ENCODE data around the gene GEN1. TPM values are rescaled to one million over a fixed set of nuclear protein-coding genes. Genes with fewer than 3 reads are reported as not detected.

The GEN1 gene
- total RNA-seq, 1 experiment from 2014 or later = 30.8 TPM

GRCh38 chr2:17752892-17753802 is 791 bp upstream of the GEN1 start:
- DNase-seq (ENCODE audit: low read depth) = peak; percentile 28

DNA sequence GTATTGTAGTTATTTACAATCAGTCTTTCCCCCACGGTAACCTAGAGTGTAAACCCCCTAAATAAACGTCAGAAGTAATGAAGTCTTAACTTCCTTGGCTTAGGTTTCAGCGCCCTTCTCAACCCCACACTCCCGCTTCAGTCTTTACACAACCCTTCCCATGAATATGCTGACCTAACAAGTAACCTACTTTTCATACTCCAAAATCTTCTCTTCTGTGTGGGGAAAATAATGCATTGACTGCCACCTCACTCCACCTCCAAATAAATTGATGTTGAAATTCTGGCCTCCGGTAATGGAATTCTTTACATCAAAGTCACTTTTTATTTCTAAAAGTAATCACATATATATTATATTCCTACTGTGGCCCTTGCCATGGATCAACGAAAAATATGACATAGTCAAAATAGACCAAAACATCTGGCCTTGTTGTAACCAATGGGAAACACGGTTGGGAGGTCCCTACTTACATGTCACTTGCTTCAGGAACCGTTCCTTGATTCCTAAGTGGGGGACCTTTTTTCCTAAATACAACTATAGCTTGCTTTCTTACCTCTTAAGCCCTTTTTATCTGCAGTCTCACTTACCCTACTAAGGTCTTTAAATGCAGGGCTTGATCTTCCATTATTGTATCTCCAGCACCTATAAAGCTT is 961 bp downstream of the GEN1 start:
- DNase-seq (ENCODE audit: low read depth) = no peak

- peak; percentile 67 for DNase-seq (ENCODE audit: low read depth)
Measured at GRCh38 chr2:17756668-17757067, 2.7 kb downstream of the GEN1 start.

DNA sequence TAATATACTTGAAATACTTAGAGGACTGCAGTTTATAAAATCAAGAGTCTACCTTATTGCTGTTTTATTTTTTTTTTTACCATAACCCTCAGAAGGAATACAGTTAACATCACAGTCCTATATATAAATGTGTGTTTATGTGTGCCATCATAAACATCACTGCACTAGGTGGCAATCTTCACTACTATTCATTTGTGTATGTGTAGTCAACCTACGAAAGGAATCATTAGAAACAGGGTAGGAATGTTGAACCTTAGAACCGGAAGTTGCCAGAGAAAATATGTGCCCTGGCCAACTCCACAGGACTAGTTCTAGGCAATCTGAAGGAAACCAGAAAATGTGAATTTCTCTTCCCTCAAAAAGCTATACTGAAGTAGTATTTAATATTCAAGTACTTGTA is 3.4 kb downstream of the GEN1 start:
- DNase-seq (ENCODE audit: low read depth) = peak; percentile 62

DNA sequence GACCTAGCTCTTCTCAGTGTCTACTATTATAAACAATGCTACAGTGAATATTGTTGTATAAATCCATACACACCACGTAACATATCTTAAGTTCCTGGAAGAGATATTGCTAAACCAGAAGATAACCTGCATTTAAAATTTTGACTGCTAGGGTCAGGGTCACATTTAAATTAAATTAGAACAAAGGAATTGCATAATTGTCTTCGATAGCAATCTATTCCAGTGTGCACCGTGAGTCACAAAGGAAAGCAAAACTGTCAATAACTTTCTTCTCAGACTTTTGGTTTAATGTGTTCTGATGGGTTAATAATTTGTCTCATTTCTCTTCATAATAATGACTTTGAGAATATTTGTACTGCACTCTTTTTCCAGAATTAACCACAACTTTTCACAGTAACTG is 4.2 kb downstream of the GEN1 start:
- no peak for DNase-seq (ENCODE audit: low read depth)

- DNase-seq (ENCODE audit: low read depth) = peak; percentile 49
Measured at GRCh38 chr2:17759805-17760204, 5.9 kb downstream of the GEN1 start.

DNA sequence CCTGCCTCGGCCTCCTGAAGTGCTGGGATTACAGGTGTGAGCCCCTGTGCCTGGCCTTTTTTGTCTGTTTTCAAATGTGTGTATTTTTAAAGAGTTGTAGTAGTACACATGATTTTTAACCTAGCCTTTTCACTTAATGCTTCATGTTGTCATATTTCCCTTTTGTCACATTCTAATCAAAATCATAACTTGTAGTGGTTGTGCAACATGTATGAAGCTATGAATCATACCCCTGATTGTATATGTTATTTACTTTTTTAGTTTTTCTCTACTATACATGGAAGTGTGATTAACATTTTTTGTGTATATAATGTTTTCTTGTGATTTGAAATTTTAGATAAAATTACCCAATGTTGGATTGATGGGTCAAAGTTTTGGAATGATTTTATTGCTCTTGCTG is 8.5 kb downstream of the GEN1 start:
- DNase-seq (ENCODE audit: low read depth) = no peak

DNA sequence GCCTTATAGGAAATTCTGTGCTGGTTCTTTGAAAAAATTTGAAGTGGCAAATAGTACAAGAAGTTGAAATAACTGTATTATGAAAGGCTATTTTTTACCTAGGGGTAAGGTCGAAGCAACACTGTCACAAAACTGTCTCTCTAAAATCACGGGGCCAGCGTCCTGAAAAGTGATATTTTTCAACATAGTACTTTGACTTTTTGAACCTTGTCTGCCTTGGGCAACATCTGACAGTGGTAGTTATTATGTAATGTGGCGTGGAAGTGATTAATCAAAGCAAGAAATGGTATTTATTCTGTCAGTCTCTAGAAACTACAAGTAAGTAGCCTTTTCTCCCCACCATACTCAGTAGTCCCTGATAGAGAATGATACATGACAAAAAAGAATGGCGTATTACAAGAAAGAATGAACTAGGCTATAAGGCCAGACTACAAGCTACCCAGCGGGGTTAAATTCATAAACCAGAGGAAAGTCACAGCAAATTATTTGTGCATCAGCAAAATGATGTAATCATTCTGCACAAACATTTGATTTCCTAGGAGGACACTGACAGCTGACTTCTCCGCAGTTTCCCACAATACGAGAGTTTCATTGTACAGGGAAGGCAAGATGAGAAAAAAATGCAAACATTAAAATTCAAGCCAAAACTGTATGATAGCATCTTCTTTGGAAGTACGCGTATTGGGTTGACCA is 9.8 kb downstream of the GEN1 start:
- no peak for DNase-seq (ENCODE audit: low read depth)

GRCh38 chr2:17765398-17765797 is 11.5 kb downstream of the GEN1 start:
- DNase-seq (ENCODE audit: low read depth) = no peak

- no peak for DNase-seq (ENCODE audit: low read depth)
Measured at GRCh38 chr2:17768894-17769293, 15.0 kb downstream of the GEN1 start.

DNA sequence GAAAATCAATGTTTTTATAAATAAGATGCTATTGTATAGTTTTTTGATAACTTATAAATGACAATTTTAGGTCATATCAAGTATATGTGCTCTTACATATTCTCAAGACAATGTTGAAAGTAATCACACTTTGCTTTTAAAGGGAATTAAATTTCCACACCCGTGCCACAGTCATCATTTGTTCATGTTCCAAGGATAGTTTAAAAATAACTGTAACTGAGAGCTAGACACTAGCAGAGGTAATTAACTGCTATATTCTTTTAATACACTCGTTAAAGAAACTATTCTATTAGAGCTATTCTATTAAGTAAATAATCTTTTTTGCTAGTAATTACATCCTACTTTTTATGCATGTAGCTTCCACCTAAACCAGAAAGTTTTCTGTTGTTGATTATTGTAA is 18.0 kb downstream of the GEN1 start:
- no peak for DNase-seq (ENCODE audit: low read depth)

DNA sequence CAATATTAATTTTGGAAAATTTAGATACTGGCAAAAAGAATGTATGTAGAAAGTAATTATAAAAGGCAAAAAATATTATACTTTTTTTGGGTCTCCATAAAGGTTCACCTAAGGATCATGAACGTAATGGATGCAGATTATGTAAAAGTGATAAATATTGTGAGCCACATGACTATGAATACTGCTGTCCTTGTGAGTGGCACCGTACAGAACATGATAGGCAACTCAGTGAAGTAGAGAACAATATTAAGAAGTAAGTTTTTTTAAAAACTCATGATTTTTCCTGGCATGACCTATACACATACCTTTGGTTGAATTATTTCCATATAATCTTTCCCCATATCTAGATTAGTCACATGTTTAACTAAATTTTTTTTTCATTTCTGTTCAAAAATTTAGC is 18.6 kb downstream of the GEN1 start:
- no peak for DNase-seq (ENCODE audit: low read depth)

- no peak for DNase-seq (ENCODE audit: low read depth)
Measured at GRCh38 chr2:17780546-17780945, 26.6 kb downstream of the GEN1 start.

- DNase-seq (ENCODE audit: low read depth) = no peak
Measured at GRCh38 chr2:17781482-17781881, 27.5 kb downstream of the GEN1 start.

DNA sequence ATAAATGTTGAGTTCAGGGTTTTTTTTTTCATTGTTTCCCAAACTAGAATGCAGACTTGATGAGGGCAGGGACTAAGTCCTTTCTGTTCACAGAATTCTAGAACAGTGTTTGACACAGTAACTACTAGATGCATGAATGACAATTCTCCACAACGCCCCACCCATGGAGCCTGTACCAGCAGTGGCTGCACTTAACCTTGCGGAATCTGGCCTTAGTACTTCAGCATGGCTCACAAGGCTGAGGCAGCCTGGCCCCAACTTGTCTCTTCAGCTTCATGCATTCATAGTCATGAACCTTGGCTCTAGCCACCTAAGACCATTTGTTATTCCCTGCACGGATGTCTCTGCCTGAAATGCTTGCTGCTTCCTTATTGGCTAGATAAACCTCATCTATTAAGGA is 32.8 kb downstream of the GEN1 start:
- no peak for DNase-seq (ENCODE audit: low read depth)

DNA sequence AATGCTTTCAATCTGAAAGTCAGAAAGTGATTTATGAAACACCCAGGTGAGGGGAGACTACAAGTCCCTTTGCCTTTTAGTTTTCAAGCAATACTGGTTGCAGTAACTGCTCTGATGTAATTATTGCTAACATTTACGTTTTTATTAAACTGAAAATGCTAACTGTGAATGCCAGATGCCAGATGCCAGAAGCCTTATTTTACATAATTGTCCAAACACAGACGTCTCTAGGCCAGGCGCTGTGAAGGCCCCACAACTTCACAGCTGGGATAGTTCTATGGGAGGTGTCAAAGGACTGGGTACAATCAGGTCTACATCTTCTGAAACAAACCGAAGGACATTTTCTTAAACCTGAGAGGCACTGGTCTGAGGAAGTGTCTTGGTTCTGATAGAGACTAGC is 34.8 kb downstream of the GEN1 start:
- DNase-seq (ENCODE audit: low read depth) = no peak

- DNase-seq (ENCODE audit: low read depth) = peak; percentile 25
Measured at GRCh38 chr2:17790536-17790935, 36.6 kb downstream of the GEN1 start.

- DNase-seq (ENCODE audit: low read depth) = peak; percentile 88
Measured at GRCh38 chr2:17791121-17791816, 37.3 kb downstream of the GEN1 start.

DNA sequence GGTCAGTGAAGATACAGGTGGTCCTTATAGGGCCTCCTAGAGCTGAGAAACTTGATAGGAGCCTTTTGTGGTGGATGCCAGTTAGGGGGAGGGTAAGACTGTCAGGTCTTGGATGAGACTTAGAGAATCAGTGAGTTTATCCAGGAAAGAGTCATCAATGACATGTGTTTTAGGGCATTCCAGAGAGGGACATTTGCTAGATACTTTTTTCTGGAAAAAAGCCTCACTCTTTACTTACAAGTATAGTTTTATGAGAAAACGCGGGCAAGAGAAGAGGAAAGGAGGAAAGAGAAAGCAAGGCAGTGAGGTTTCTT is 37.8 kb downstream of the GEN1 start:
- DNase-seq (ENCODE audit: low read depth) = no peak

GRCh38 chr2:17792515-17792914 is 38.6 kb downstream of the GEN1 start:
- no peak for DNase-seq (ENCODE audit: low read depth)

GRCh38 chr2:17793296-17793695 is 39.4 kb downstream of the GEN1 start:
- peak; percentile 87 for DNase-seq (ENCODE audit: low read depth)

DNA sequence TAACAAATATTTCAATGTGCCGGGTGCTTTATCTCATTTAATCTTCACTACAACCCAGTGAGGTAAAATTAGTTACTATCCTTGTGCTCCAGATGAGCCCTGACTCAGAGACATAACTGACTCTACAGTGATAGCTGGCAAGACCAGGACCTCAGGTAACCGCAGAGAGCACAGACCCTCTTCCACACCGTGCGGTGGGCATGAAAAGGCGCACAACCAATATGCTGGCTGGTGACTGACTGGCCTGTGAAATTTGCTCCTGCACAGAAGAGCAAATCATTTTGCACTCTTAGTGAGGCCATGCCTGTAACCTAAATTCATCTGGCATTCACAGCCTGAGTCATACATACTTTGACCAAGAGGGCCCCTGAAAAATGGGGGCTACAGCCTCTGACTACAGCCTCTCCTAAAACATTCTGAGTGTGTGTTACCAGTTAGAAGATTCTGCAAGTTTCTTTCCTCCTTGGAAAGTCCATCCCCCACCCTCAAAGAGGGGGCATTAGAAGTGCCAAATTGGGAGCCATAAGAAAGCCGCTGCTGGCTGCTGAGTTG is 39.9 kb downstream of the GEN1 start:
- peak; percentile 38 for DNase-seq (ENCODE audit: low read depth)
